K562 (cell line): ENCODE measurements around the gene UBE2D2. TPM values are rescaled to one million over a fixed set of nuclear protein-coding genes. Genes with fewer than 3 reads are reported as not detected.

Experiments
- ATAC-seq: fragments of 200-7000 bp; cut with Tn5 transposase; 3 replicates; pipeline ENCODE4 v1.9.1; 2020; ENCODE audit warnings: moderate library complexity
- BruUV-seq: library from RNA; stranded (reverse); fragments of 400-500 nt; replicated peaks from 2 replicates; lab custom pipeline; 2021; lab: Mats Ljungman, UMichigan
- CTCF ChIA-PET: fragments of 300-600 bp; formaldehyde crosslinking; extraction: SDS; loops from one replicate; lab custom pipeline; 2021; ENCODE audit warnings: low intra/inter-chr PET ratio; lab: Yijun Ruan, JAX
- POLR2A ChIA-PET: fragments of 300-600, 350-650 bp; sonication (Branson Sonifier 250); formaldehyde crosslinking; extraction: SDS; loops from one replicate; lab custom pipeline; 2021; ENCODE audit warnings: antibody characterized with exemption, inconsistent platforms; lab: Yijun Ruan, JAX
- DNase-seq, 4 experiments: peaks; one replicate each; pipeline versions ENCODE4 v3.0.0 to v3.0.0-alpha.2; 2011 to 2018; ENCODE audit warnings: low spot score in 3 of 4, mixed read lengths in 3 of 4; ENCODE audit errors: extremely low read depth in 1 of 4
- FAIRE-seq: peaks from 2 replicates; lab custom pipeline; 2011; peaks lifted over from hg19 to GRCh38; lab: Jason Lieb, UNC
- H2AFZ ChIP-seq: 2 replicates; pipeline ENCODE4 v1.6.0; 2011; ENCODE audit warnings: low read depth, low read length, control low read depth, inconsistent platforms
- H3K27ac ChIP-seq: fragments of 200-600 bp; 3 replicates; pipeline ENCODE4 v1.8.0; 2011; ENCODE audit warnings: low read depth, mild to moderate bottlenecking, control low read depth, inconsistent platforms, low read length, moderate library complexity, mixed read lengths; ENCODE audit errors: extremely low read depth
- H3K27me3 ChIP-seq, 2 experiments: fragments of 300-600 bp in 1 of 2; 2 replicates in 1 of 2; 3 replicates in 1 of 2; pipeline versions ENCODE4 v1.6.0 to v1.8.0; 2011; ENCODE audit warnings: inconsistent platforms in 2 of 2, low read length in 2 of 2, mild to moderate bottlenecking in 1 of 2, mixed read lengths in 1 of 2, moderate library complexity in 1 of 2; ENCODE audit not compliant: control insufficient read depth in 2 of 2, insufficient read depth in 2 of 2
- H3K36me3 ChIP-seq: fragments of 300-600 bp; 3 replicates; pipeline ENCODE4 v1.8.0; 2011; ENCODE audit warnings: mild to moderate bottlenecking, low read length, inconsistent platforms; ENCODE audit not compliant: control insufficient read depth, insufficient read depth
- H3K4me1 ChIP-seq, 2 experiments: fragments of 200-600 bp in 1 of 2; replicated peaks in 1 of 2; 2 replicates in 1 of 2; 3 replicates in 1 of 2; pipeline versions ENCODE4 v1.5.1 to v1.8.0; 2011; ENCODE audit warnings: inconsistent platforms in 2 of 2, low read length in 2 of 2, mild to moderate bottlenecking in 1 of 2, mixed read lengths in 1 of 2, moderate library complexity in 1 of 2; ENCODE audit not compliant: control insufficient read depth in 2 of 2, insufficient read depth in 2 of 2
- H3K4me2 ChIP-seq: 2 replicates; pipeline ENCODE4 v1.6.1; 2011; ENCODE audit warnings: low read length, control low read depth, inconsistent platforms, mixed read lengths; ENCODE audit not compliant: insufficient read depth
- H3K4me3 ChIP-seq: fragments of 200-600 bp; sonication (generic), shearing (Covaris generic); 2 replicates; pipeline ENCODE4 v1.5.1; 2016; ENCODE audit warnings: control low read depth, inconsistent platforms
- H3K79me2 ChIP-seq: fragments of 200-600 bp; 3 replicates; pipeline ENCODE4 v1.8.0; 2011; ENCODE audit warnings: low read length, inconsistent platforms; ENCODE audit not compliant: control insufficient read depth, insufficient read depth
- H3K9ac ChIP-seq, 2 experiments: 2 replicates each; pipeline versions ENCODE4 v1.6.0 to v1.6.1; 2011; ENCODE audit warnings: low read depth in 2 of 2, low read length in 2 of 2, control low read depth in 1 of 2, inconsistent platforms in 1 of 2, mild to moderate bottlenecking in 1 of 2, mixed read lengths in 1 of 2; ENCODE audit not compliant: insufficient read depth in 1 of 2
- H3K9me1 ChIP-seq: one replicate; pipeline ENCODE4 v1.6.0; 2011; ENCODE audit warnings: inconsistent platforms, mild to moderate bottlenecking, low read length, moderate library complexity; ENCODE audit not compliant: control insufficient read depth, insufficient read depth
- H3K9me3 ChIP-seq: replicated peaks from 2 replicates; pipeline ENCODE4 v1.5.1; 2011; ENCODE audit warnings: low read depth, low read length, inconsistent platforms; ENCODE audit not compliant: control insufficient read depth, insufficient read depth
- H4K20me1 ChIP-seq: replicated peaks from 2 replicates; pipeline ENCODE4 v1.6.1; 2011; ENCODE audit warnings: low read length, inconsistent platforms, mixed read lengths; ENCODE audit not compliant: control insufficient read depth, insufficient read depth
- BCL6 ChIP-seq: fragments of 250-450 bp; sonication (Bioruptor Pico); IDR thresholded peaks from 2 replicates; pipeline ENCODE4 v1.4.0; 2020
- CBFB ChIP-seq: sonication (generic); formaldehyde crosslinking; IDR thresholded peaks from 2 replicates; pipeline ENCODE4 v1.4.0; 2020; ENCODE audit warnings: mild to moderate bottlenecking, missing genetic modification reagents
- CTBP1 ChIP-seq: fragments of 450-650 bp; IDR thresholded peaks from 2 replicates; pipeline ENCODE4 v1.6.1; 2016; ENCODE audit warnings: borderline replicate concordance
- CTCFL ChIP-seq: IDR thresholded peaks from 2 replicates; pipeline ENCODE4 v1.6.1; 2011; ENCODE audit warnings: borderline replicate concordance, low read depth, mild to moderate bottlenecking, moderate library complexity, low read length; ENCODE audit not compliant: insufficient read depth, poor library complexity, severe bottlenecking
- EP300 ChIP-seq: IDR thresholded peaks from 2 replicates; pipeline ENCODE4 v1.6.1; 2012; ENCODE audit warnings: low read length, improper control_type of control experiment
- ESRRB ChIP-seq: fragments of 250-450 bp; sonication (Bioruptor Pico); IDR thresholded peaks from 2 replicates; pipeline ENCODE4 v1.5.0; 2020; ENCODE audit warnings: mild to moderate bottlenecking, moderate library complexity, borderline replicate concordance
- L3MBTL2 ChIP-seq: fragments of 450-650 bp; IDR thresholded peaks from 2 replicates; pipeline ENCODE4 v1.6.1; 2016; ENCODE audit warnings: mild to moderate bottlenecking, moderate library complexity
- MYNN ChIP-seq, 2 experiments: sonication (generic); formaldehyde crosslinking in 1 of 2; IDR thresholded peaks; 2 replicates each; pipeline versions ENCODE4 v1.5.0 to v1.6.1; 2016 to 2020; ENCODE audit warnings: antibody characterized with exemption in 1 of 2, missing genetic modification reagents in 1 of 2
- POLR2AphosphoS5 ChIP-seq: IDR thresholded peaks from 2 replicates; pipeline ENCODE4 v1.6.1; 2011; ENCODE audit warnings: mild to moderate bottlenecking, low read depth, low read length, moderate library complexity; ENCODE audit not compliant: control insufficient read depth, insufficient read depth
- RAD21 ChIP-seq, 2 experiments: fragments of 250-450 bp in 1 of 2; fragments of 450-650 bp in 1 of 2; sonication (Bioruptor Pico) in 1 of 2; formaldehyde crosslinking in 1 of 2; IDR thresholded peaks in 1 of 2; conservative IDR thresholded peaks in 1 of 2; 2 replicates each; pipeline versions ENCODE4 v1.4.0 to v1.8.0; 2020 to 2022; ENCODE audit warnings: mild to moderate bottlenecking in 2 of 2, moderate library complexity in 1 of 2
- SMAD2 ChIP-seq: fragments of 150-350 bp; IDR thresholded peaks from 2 replicates; pipeline ENCODE4 v1.6.1; 2014; ENCODE audit warnings: low read depth, mild to moderate bottlenecking, low read length
- THRAP3 ChIP-seq: fragments of 450-650 bp; IDR thresholded peaks from 2 replicates; pipeline ENCODE4 v1.6.1; 2016; ENCODE audit warnings: mild to moderate bottlenecking, inconsistent platforms, borderline replicate concordance
- UBTF ChIP-seq, 2 experiments: IDR thresholded peaks; 2 replicates each; pipeline ENCODE4 v1.6.1; 2012; ENCODE audit warnings: improper control_type of control experiment in 2 of 2, low read depth in 2 of 2, low read length in 2 of 2, borderline replicate concordance in 1 of 2
- ZNF133 ChIP-seq: fragments of 250-450 bp; sonication (Bioruptor Pico); IDR thresholded peaks from 2 replicates; pipeline ENCODE4 v1.4.0; 2020; ENCODE audit warnings: mild to moderate bottlenecking
- ZNF644 ChIP-seq: fragments of 200-800 bp; sonication (Bioruptor generic); IDR thresholded peaks from 2 replicates; pipeline ENCODE4 v1.6.1; 2016; ENCODE audit warnings: low read depth, missing genetic modification characterization, missing compliant biosample characterization
- ZNF695 ChIP-seq: fragments of 450-650 bp; formaldehyde crosslinking; IDR thresholded peaks from 2 replicates; pipeline ENCODE4 v1.4.0; 2020; ENCODE audit warnings: mild to moderate bottlenecking, moderate library complexity
- ZNF79 ChIP-seq: fragments of 250-450 bp; sonication (Bioruptor Pico); IDR thresholded peaks from 2 replicates; pipeline ENCODE4 v1.4.0; 2020; ENCODE audit warnings: low read depth, mild to moderate bottlenecking, moderate library complexity
- WGBS: fragments of 100-300 bp; shearing (Covaris generic); methylation state at CpG from one replicate; pipeline ENCODE4 v1.1.6; 2016; ENCODE audit warnings: low coverage, mixed read lengths; ENCODE audit not compliant: insufficient coverage; ENCODE audit errors: missing lambda C conversion rate; 5-methylcytosine and 5-hydroxymethylcytosine counted together
- in situ Hi-C: fragments of 300-500 bp; cut with MboI; formaldehyde crosslinking; loops from 4 replicates; pipeline ENCODE4 v1.15.0; 2018; ENCODE audit warnings: inconsistent platforms, mixed read lengths
- intact Hi-C: fragments of 100-400 bp; cut with micrococcal nuclease; formaldehyde crosslinking; loops from 2 replicates; pipeline ENCODE4 v1.14.2; 2022
- polyA plus RNA-seq, 8 experiments: library from polyadenylated mRNA; depleted of rRNA in 4 of 8; stranded (reverse) in 5 of 8; unstranded in 3 of 8; fragments of >200 nt; fragmentation: Nextera tagmentation in 2 of 8; fragmentation: Illumina TruSeq in 1 of 8; extraction: Ambion mirVana in 2 of 8; extraction: Trizol in 1 of 8; gene quantifications; 2 replicates each; pipeline versions ENCODE4 v1.2.1 to v1.2.3, GENCODE V29; 2011 to 2014; ENCODE audit warnings: inconsistent platforms in 1 of 8, missing spikeins in 1 of 8
- total RNA-seq, 7 experiments: library from RNA; depleted of rRNA in 6 of 7; stranded (reverse); fragments of >200 nt in 6 of 7; fragmentation: Illumina TruSeq in 2 of 7; extraction: Trizol in 2 of 7; gene quantifications; 2 replicates each; pipeline versions ENCODE4 v1.2.1 to v1.2.3, GENCODE V29; 2011 to 2021; ENCODE audit warnings: low replicate concordance in 1 of 7

The UBE2D2 gene
- total and polyA plus RNA-seq, 9 of the 15 experiments (the other 6 are each of a cell fraction or from before 2014, with no cell fraction given): 53.6 to 198 (median 122) TPM

GRCh38 chr5:139531772-139532169 is 29.4 kb upstream of the UBE2D2 start (continued):
- no peak for TF ChIP-seq ZNF79
- no peak for TF ChIP-seq SMAD2
- no peak for TF ChIP-seq BCL6 (CRISPR knock-in tag)
- no peak for TF ChIP-seq MYNN (IDR thresholded peaks at IDR 0.05)
- TF ChIP-seq MYNN (CRISPR knock-in tag; IDR thresholded peaks at IDR 0.05): no peak
- TF ChIP-seq THRAP3: no peak

- intact Hi-C loops (no loop called here), in situ Hi-C loops (no loop called here)
- Histone ChIP-seq H3K79me2 (no peaks in the 10 kb centered on the region), H3K9me3 (peaks cover 3% of the 10 kb centered on the region), H3K9ac (peak overlapping the region; percentile 33 to 75), H3K4me3 (no peak overlapping the region), H3K9me1 (no peaks in the 10 kb centered on the region), H4K20me1 (no peaks in the 10 kb centered on the region), H3K27me3 (no peaks in the 10 kb centered on the region), H2AFZ (peak overlapping the region; percentile 96), H3K4me1 (peaks cover 4 to 5% of the 10 kb centered on the region in 2 experiments; a peak in 3 of 5 replicates), H3K27ac (peak overlapping the region; percentile 29; the same call in 1 of the 3 replicates), H3K4me2 (peak overlapping the region; percentile 65), H3K36me3 (no peaks in the 10 kb centered on the region)
- WGBS: 27% methylated on average over 24 of the region's 24 CpGs
- CTCF ChIA-PET: no interaction called here
- BruUV-seq: no TSS peak
- DNase-seq: peak; percentile 72 to 83 (median 74)
- peak; percentile 100 for ATAC-seq
- POLR2A ChIA-PET: interaction anchor here (0.6 to 1.3 kb wide), 5 partner anchors 10 to 40 kb away, joined by 3 to 6 read pairs (median 3); no protein-coding TSS in a partner anchor
- peak; percentile 29 for FAIRE-seq
- TF ChIP-seq RAD21 (CRISPR knock-in tag; conservative IDR thresholded peaks at IDR 0.05 in 1 of 2, IDR thresholded peaks at IDR 0.05 in 1 of 2): peak in 1 of 2 experiments; percentile 54; a peak in 2 of 4 replicates
- TF ChIP-seq CBFB: no peak
- TF ChIP-seq POLR2AphosphoS5: no peak
- TF ChIP-seq ZNF695: no peak
- TF ChIP-seq L3MBTL2: peak; percentile 51; the same call in 1 of the 2 replicates
- no peak for TF ChIP-seq ZNF133
- TF ChIP-seq ESRRB (CRISPR knock-in tag): no peak
- peak in 1 of 2 experiments; percentile 79; a peak in 1 of 4 replicates for TF ChIP-seq UBTF (IDR thresholded peaks at IDR 0.05; ENCODE audit: borderline replicate concordance in 1 of 2, low read depth in 2 of 2, low read length in 2 of 2)
- 0 out of 2 replicates have a peak, but pooled peaks have one; percentile 17 for TF ChIP-seq CTBP1
- TF ChIP-seq ZNF644: no peak
- TF ChIP-seq EP300: no peak
- TF ChIP-seq CTCFL: peak; percentile 75
Observed at GRCh38 chr5:139543423-139543991, 17.6 kb upstream of the UBE2D2 start.
